Measurements from ENCODE around the gene NSG1.

The NSG1 gene

DNA sequence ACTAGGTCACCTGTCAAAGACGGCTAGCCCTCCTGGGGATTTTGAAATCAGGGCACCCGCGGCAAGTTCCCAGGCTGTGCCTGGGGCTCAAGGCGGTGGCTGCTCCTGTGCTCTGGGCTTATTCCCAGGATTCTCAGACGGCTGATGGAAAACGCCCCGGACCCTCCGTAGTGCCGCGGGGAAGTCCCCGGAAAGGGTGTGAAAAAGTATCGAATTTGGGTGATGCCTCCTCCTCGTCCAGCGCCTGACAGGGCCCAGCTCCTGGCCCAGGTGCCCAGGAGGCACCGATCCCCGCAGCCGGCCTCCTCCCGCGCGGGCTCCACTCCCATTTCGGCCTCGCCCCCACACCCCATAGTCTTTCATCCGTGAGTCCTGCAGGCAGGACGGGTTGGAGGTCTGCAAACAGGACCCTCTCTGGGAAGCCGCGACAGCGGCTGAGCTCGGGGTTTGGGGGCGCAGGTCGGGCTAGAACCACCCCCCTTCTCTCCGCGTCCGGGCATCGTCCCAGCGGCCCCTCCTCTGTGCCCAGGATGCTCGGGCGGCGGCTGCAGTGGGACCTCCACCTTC, 1.1 kb upstream of the NSG1 start:
- Histone ChIP-seq H3K27me3 (ENCODE audit: insufficient read depth, low read depth, severe bottlenecking) (peaks cover 83% of the 10 kb centered on the region), H3K9me3 (ENCODE audit: severe bottlenecking) (no peaks in the 10 kb centered on the region), H3K27ac (no peak overlapping the region), H3K36me3 (no peaks in the 10 kb centered on the region), H3K4me3 (ENCODE audit: low read depth, low read length) (peak overlapping the region; percentile 38; the same call in 1 of the 2 replicates)
- TF ChIP-seq, protein P1, sequence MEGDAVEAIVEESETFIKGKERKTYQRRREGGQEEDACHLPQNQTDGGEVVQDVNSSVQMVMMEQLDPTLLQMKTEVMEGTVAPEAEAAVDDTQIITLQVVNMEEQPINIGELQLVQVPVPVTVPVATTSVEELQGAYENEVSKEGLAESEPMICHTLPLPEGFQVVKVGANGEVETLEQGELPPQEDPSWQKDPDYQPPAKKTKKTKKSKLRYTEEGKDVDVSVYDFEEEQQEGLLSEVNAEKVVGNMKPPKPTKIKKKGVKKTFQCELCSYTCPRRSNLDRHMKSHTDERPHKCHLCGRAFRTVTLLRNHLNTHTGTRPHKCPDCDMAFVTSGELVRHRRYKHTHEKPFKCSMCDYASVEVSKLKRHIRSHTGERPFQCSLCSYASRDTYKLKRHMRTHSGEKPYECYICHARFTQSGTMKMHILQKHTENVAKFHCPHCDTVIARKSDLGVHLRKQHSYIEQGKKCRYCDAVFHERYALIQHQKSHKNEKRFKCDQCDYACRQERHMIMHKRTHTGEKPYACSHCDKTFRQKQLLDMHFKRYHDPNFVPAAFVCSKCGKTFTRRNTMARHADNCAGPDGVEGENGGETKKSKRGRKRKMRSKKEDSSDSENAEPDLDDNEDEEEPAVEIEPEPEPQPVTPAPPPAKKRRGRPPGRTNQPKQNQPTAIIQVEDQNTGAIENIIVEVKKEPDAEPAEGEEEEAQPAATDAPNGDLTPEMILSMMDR (IDR thresholded peaks at IDR 0.05; ENCODE audit: low read depth, low read length) = no peak
- no peak for DNase-seq

DNA sequence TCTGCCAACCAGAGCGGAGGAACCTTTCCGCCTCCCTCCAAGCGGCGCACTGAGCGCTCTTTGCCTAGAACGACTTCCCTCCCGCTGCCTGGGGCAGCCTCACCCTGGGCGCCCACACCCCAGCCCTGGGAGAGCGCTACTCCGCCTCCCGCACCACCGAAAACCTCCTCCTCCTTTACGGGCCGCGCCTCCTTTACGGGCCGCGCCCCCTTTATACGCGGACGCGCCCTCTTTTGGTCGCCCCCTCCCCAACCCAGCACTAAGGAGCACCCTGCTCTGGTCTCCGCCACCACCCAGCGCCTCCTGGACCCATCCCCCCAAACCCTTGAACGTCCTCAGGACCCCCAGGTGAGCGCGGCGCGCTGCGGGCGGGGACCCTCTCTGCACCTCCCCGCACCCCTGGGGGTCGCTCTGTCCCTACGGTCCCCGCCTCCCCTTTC, 586 bp upstream of the NSG1 start:
- H3K27me3 ChIP-seq (ENCODE audit: insufficient read depth, low read depth, severe bottlenecking) = peaks cover 84% of the 10 kb centered on the region
- no peak overlapping the region for H3K27ac ChIP-seq
- no peaks in the 10 kb centered on the region for H3K9me3 ChIP-seq (ENCODE audit: severe bottlenecking)
- TF ChIP-seq, protein P1 (IDR thresholded peaks at IDR 0.05; ENCODE audit: low read depth, low read length) = no peak
- no peak for DNase-seq
- no peaks in the 10 kb centered on the region for H3K36me3 ChIP-seq
- H3K4me3 ChIP-seq (ENCODE audit: low read depth, low read length) = peak overlapping the region; percentile 38

DNA sequence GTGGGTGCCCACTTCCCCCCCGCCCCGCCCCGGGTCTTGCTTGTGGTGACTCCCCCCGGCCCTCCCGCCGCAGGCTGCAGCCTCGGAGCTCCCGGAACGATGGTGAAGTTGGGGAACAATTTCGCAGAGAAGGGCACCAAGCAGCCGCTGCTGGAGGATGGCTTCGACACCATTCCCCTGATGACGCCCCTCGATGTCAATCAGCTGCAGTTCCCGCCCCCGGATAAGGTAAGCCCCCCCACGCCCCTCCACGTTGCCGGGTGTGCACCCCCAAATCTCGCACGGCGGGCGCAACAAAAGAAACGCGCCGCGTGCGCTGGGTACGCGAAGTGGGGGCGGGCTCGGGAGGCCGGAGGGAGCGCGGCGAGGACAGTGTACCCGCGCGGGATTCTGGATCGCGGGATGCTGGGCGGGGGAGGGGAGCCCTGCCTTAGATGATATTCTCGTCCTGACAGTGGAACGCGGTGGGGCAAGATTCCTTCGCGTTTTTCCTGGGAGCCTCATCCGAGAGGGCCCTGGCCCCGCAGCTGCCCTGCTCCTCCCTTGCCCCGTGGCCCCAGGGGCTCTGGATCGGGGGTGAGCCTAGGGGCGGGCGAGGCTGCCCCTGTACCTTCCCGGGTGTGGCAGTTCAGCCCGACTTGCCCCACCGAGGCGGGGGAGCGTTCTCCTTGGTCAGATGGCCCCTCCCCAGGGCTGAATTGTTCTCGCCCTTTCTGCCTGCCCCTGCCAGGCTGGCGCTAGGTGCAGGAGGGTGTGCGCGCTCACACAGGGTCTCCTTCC, 819 bp downstream of the NSG1 start:
- no peaks in the 10 kb centered on the region for H3K9me3 ChIP-seq (ENCODE audit: severe bottlenecking)
- no peak for DNase-seq
- no peak overlapping the region for H3K27ac ChIP-seq
- H3K4me3 ChIP-seq (ENCODE audit: low read depth, low read length) = peak overlapping the region; percentile 38
- H3K36me3 ChIP-seq = no peaks in the 10 kb centered on the region
- H3K27me3 ChIP-seq (ENCODE audit: insufficient read depth, low read depth, severe bottlenecking) = peaks cover 86% of the 10 kb centered on the region
- TF ChIP-seq, protein P1 (IDR thresholded peaks at IDR 0.05; ENCODE audit: low read depth, low read length) = no peak

DNA sequence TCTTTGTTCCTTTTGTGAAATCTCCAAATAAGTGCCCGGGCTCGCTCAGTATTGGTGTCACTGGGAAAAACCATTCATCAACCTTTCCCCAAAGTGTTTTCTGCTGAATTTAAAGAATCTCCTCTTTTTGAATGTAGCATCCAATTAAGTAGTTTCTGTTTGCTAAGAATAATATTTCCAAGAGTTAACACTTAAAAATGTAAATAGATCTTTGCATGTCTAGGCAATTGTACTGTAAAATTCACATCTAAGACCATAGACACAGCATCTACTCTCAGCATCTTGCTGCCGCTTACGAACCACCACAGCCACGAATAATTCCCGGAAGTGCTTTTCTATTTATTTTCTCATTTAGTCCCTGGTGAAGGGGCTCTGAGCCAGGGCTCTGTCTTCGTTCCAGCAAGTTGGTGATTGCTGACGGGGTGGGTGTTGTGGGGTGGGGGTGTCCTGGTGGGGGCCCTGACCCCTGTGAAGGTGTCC, 1.4 kb downstream of the NSG1 start:
- Histone ChIP-seq H3K9me3 (ENCODE audit: severe bottlenecking) (no peaks in the 10 kb centered on the region), H3K27ac (no peak overlapping the region), H3K36me3 (no peaks in the 10 kb centered on the region), H3K4me3 (ENCODE audit: low read depth, low read length) (no peak overlapping the region), H3K27me3 (ENCODE audit: insufficient read depth, low read depth, severe bottlenecking) (peaks cover 86% of the 10 kb centered on the region)
- TF ChIP-seq, protein P1 (IDR thresholded peaks at IDR 0.05; ENCODE audit: low read depth, low read length) = no peak
- DNase-seq = no peak

DNA sequence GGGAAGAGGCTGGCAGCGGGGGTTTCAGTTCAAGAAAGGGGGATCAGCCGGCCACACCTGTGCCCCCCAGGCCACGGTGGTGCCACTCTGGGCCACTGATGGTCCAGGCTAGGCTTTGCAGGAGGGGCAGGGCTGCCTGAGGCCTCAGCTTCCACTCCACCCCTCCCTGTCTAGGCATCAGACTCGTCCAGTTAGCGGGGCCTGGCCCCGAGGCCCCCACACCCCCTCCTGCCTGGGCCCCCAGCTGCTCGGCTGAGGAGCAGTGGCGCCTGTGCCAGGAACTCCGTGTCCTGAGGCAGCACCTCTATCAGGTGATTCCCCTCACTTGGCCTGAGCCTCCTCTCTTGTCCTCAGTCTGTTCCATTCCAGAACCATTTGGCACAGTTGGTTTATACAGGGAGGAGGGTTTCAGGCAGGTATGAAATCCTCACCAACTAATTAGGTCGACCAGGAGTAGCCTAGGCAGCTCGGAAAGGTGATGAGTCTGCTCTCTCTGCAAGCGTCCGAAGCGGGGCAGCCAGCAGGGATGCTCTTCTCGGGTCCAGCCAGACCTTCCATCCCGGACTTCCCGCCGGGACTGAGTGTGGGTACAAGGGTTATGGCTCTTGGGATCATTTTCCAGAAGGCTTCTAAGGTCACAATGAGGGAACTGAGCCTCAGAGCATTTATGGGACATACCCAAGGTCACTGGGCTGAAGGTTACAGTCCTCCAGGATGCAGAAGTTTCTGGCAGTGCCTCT, 2.1 kb downstream of the NSG1 start:
- TF ChIP-seq, protein P1 (IDR thresholded peaks at IDR 0.05; ENCODE audit: low read depth, low read length) = no peak
- Histone ChIP-seq H3K27ac (no peak overlapping the region), H3K9me3 (ENCODE audit: severe bottlenecking) (no peaks in the 10 kb centered on the region), H3K36me3 (no peaks in the 10 kb centered on the region), H3K27me3 (ENCODE audit: insufficient read depth, low read depth, severe bottlenecking) (peaks cover 86% of the 10 kb centered on the region), H3K4me3 (ENCODE audit: low read depth, low read length) (no peak overlapping the region)
- no peak for DNase-seq

All from WERI-Rb-1 (cell line).